OCI-M2 (cell line): ENCODE data around the gene LZTS3.
"Not testable (repeated sequence)": the region's sequence is repeated elsewhere in the genome, so short reads cannot be mapped to it uniquely, and the experiment has no call there.

Experiments used
- DNase-seq: peaks from one replicate; lab custom pipeline; 2025; ENCODE audit not compliant: unreplicated experiment; lab: John Stamatoyannopoulos, UW

The LZTS3 gene

GRCh38 chr20:3192226-3193015 lies 19.1 kb upstream of the LZTS3 start:
- no peak for DNase-seq

- no peak for DNase-seq
These were observed 17.3 kb upstream of the LZTS3 start for GRCh38 chr20:3190681-3191111.

GRCh38 chr20:3189561-3190131 lies 16.3 kb upstream of the LZTS3 start:
- no peak for DNase-seq

GRCh38 chr20:3188823-3189413 lies 15.6 kb upstream of the LZTS3 start:
- DNase-seq: no peak

DNA sequence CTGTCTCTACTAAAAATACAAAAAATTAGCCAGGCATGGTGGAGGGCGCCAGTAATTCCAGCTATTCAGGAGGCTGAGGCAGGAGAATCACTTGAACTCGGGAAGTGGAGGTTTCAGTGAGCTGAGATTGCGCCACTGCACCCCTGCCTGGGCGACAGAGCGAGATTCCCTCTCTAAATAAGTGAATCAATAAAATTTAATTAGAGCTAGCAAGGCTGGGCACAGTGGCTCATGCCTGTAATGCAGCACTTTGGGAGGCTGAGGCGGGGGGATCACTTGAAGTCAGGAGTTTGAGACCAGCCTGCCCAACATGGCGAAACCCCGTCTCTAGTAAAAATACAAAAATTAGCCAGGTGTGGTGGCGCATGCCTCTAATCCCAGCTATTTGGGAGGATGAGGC lies 14.5 kb upstream of the LZTS3 start:
- not testable (repeated sequence) for DNase-seq

DNA sequence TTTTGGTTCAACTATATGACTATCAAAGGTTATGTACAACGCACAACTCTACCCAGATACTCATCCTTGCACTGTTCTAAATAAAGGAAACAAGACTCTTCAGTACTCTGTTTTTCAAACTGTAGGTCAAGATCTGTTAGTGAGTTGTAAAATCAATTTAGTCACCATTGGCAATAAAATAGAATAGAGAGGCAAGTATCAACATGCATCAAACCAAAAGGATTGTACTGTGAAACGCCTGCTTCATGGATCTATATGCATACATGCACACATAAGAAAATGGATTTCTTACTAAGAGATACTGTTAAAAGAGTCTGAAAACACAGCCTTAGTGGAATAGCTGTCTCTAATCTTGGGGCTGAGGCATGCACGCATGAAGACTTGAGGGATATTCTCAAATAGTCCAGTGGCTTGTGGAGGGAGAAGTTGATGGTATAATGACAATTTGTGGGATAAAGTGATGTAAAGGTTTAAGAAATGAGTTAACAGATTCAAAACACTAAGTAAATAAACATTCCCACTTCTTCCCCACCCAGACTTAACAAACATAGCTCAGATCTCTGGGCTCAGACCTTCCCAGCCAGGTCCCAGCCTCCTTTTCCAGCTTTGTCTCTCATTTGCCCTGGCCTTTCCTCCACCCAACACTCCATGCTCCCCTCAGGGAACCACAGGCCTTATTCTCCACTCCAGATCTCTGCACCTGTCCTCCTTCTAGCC lies 10.7 kb upstream of the LZTS3 start:
- DNase-seq: no peak

- DNase-seq: not testable (repeated sequence)
These were observed 9.1 kb upstream of the LZTS3 start for GRCh38 chr20:3182429-3182828.

DNA sequence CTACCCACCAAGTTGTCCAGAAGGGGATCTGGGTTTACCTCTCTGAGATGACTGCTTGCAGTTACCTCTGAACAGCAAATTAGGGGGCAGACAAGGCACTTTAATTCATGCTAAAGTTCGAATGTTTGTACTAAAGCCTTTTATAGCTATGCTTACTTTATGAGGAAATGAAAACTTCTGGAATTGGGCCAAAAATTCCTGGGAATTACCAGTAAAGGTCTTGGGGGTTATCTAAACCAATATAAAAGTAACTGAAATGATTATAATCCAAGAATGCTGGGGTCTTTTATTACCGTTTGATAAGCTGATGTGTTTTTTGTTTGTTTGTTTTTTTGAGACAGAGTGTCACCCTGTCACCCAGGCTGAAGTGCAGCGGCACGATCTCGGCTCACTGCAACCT lies 7.9 kb upstream of the LZTS3 start:
- DNase-seq: no peak

- no peak for DNase-seq
These were observed 7.0 kb upstream of the LZTS3 start for GRCh38 chr20:3180319-3180718.

DNA sequence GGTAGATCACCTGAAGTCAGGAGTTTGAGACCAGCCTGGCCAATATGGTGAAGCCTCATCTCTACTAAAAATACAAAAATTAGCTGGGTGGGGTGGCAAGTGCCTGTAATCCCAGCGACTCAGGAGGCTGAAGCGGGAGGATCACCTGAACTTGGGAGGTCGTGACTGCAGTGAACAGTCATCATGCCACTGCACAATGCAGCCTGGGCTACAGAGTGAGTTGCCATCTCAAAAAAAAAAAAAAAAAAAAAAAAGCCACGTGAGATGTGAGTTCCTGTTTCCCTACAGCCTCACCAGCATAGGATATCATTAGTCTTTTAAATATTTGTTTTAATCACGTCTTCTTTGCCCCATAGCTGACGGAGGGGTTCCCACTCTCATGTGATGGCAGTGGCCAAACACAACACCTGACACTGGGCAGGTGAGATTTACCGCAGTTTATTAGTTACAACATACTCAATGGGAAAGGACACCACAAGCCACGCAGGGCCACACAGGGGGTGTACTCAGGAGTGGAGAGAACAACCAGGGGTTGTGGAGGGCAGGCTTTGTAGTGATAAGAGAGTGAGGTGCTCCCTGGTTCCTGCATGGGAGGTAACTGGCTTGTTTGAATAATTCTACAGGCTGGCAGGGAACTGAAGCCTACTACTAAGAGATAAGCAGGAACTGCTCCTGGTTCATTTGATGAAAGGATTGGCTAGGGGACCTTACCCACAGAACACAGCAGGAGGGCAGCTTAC lies 4.6 kb upstream of the LZTS3 start:
- no peak for DNase-seq

- DNase-seq: no peak
These were observed 1.9 kb upstream of the LZTS3 start for GRCh38 chr20:3175270-3175669.

DNA sequence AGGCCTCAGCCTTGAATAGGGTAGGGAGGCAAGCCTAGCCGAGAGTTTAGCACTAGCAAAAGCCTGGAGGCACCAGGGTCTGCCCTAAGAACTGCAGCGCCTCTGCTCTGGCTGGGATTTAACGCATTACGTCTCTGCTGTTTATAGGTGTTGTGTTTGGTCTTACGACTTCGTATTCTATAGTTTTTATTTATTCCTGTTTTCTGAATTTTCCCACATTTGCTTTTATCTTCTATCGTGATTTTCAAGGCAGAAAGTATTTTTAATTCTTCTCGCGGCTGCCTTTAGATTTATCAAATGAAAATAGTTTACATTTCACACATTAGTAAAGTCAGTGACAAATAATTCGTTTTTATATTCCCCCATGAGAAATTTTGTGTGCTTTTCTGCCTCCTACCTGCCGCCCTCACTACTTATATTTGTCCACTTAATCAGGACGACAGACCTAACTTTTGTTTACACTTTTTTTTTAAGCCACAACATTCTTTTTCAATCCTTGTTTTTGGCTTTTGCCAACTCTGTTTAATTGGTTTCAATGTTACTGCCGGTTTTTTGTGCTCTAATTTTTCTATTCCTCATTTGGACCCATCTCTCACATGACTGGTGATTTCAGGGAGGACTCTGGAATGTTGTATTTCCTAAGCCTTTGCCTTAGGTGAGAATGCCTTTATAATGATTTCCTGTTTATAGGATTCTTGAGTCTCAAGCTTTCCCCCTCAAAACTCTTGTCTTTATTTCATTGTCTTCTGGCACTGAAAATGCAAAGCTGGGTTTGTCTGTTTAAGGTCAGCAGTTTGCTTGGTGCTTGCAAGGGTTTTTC lies 1.3 kb upstream of the LZTS3 start:
- DNase-seq: no peak

GRCh38 chr20:3173610-3174441 lies 477 bp upstream of the LZTS3 start:
- DNase-seq: peak; percentile 66

- no peak for DNase-seq
These were observed 1.0 kb downstream of the LZTS3 start for GRCh38 chr20:3172126-3172932.

DNA sequence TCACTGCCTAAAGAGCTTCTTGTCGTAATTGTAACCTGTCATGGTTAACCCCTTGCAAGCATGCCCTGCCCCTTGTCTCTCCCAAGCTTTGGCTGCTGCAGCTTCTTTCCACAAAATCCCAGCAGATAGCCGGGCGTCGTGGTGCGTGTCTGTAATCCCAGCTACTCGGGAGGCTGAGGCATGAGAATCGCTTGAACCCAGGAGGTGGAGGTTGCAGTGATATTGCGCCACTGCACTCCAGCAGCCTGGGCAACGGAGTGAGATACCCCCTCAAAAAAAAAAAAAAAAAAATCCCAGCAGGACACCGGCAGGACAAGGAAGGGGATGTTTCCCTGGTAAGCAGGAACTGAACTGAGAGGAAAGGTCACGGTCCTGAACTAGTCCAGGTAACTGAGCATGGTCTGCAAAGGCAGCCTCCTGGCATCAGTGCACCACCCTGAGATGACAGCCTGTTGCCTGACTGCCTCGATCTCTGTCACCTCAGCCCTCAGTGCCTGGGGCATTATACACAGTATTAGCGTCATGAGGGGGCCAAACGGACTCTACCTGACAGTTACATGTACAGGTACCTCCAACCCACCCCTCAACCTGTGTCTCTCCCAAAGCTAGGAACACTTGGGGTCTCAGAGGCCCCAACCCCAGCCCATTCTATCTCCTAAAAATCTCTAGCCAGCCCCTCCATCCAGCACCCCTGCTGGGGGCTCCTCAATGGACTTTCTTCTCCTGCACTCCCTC lies 1.8 kb downstream of the LZTS3 start:
- no peak for DNase-seq

DNA sequence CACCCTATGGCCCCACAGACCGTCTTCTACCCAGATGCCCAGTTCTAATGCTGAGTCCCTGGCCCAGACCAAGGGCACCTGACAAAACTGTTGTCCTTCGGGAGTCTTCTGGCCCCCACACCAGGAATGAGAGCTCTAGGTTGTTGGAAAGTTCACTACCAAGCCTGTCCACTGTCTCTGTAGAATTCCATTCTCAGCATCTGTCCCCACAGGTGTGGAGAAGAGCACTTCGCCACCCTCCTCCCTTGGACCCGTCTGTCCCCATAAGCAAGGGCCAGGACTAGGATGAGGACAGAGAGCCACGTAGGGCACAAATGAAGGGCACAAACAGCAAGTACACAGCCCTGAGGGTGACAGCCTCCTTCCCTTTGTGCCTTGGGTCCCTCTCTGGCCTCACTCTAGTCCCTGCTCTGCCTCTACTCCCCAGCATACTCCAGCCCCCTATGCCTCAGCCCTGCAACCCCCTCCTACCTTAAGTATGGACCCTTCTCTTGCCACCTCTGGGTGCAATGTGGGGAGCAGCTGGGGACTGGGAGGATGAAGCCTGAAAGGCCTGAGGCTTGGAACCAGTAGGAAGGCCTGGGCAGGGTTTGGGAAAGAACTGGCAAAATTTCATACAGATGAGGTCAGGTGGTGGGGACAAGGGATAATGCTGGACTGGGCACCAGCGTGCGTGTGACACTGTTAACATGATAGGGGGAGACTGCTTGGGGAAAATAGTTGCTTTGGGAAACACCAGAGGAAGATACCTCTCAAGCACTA lies 4.3 kb downstream of the LZTS3 start:
- no peak for DNase-seq
